C4-2B (cell line): ENCODE measurements around the gene GATA5.

ENCODE experiments used
- H3K27ac ChIP-seq: fragments of 450-650 bp; 2 replicates; pipeline ENCODE4 v1.5.1; 2017
- CTCF ChIP-seq: fragments of 450-650 bp; conservative IDR thresholded peaks from 2 replicates; pipeline ENCODE4 v1.5.1; 2017; ENCODE audit warnings: mild to moderate bottlenecking
- ZFX ChIP-seq: fragments of 450-650 bp; IDR thresholded peaks from 2 replicates; pipeline ENCODE4 v1.6.1; 2017

GATA5 gene

GRCh38 chr20:62485701-62486089, 9.9 kb upstream of the GATA5 start:
- H3K27ac ChIP-seq: no peak overlapping the region
- TF ChIP-seq ZFX (no peak), CTCF (no peak)

- H3K27ac ChIP-seq: no peak overlapping the region
- TF ChIP-seq CTCF (no peak), ZFX (no peak)
Observed at GRCh38 chr20:62485062-62485700, 9.4 kb upstream of the GATA5 start.

- TF ChIP-seq ZFX: no peak
- no peak overlapping the region for H3K27ac ChIP-seq
Observed at GRCh38 chr20:62484478-62484877, 8.7 kb upstream of the GATA5 start.

- H3K27ac ChIP-seq: no peak overlapping the region
- TF ChIP-seq CTCF: no peak
- TF ChIP-seq ZFX: no peak
Observed at GRCh38 chr20:62483613-62484458, 8.0 kb upstream of the GATA5 start.

GRCh38 chr20:62482974-62483373, 7.2 kb upstream of the GATA5 start:
- no peak overlapping the region for H3K27ac ChIP-seq
- TF ChIP-seq ZFX (no peak), CTCF (no peak)

GRCh38 chr20:62482146-62482809, 6.5 kb upstream of the GATA5 start:
- H3K27ac ChIP-seq: peak overlapping the region; percentile 47
- TF ChIP-seq ZFX: no peak
- no peak for TF ChIP-seq CTCF

GRCh38 chr20:62481425-62482145, 5.8 kb upstream of the GATA5 start:
- no peak for TF ChIP-seq ZFX
- TF ChIP-seq CTCF: no peak
- peak overlapping the region; percentile 47 for H3K27ac ChIP-seq
